HG03064 (cell line): ENCODE data around the gene MTHFD1L.
"Not testable (repeated sequence)": the region's sequence is repeated elsewhere in the genome, so short reads cannot be mapped to it uniquely, and the experiment has no call there.

Experiments
- ATAC-seq: cut with Tn5 transposase; IDR thresholded peaks from one replicate; pipeline ENCODE4 v1.9.1; 2021; ENCODE audit warnings: low read depth; ENCODE audit not compliant: unreplicated experiment

MTHFD1L gene

DNA sequence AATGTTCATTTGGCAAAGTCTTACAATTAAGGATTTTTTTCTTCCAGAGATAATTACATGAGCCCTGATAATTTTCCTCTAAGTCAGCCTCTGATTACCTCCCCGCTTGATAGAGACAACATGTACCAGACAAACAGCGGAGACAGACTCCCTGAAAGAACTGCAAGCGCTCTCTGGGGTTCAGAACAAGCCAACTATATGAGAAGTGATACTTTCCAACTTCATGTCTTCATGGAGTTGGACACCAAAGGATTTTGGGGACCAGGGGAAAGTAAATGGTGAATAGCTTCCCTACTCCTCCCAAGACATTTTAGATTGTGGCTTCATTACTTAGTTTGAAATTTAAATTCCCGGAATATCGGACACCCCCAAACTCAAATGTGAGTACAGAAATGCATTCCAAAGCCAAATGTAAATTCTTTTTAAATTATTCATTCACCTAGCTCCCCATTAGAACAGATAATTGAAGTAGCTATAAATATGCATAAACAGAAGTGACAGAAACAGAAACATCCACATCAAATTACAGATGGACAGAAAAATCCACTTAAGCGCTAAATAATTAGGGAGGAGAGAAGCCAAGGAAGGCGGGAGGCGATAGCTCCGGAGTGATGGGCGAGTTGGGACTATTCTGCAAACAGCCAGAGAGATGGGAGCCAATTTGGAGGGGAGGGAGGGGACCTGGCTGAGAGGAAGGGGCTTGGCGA, 244.5 kb downstream of the MTHFD1L start:
- ATAC-seq = no peak

DNA sequence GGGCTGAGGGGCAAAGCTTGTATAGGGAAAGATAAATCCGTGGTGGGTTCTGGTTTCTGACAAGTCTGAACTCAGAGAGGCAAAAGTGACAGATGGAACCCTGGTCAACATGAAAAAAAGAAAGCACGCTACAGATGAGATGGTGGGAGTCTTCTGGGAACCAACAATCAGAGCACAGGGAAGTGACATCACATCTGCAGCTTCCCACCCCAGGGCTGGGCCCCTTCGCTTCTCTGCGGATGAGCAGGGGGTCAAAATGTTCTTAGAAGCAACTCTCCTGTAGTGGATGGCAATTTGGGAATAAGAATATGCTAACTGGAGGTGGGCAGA, 245.0 kb downstream of the MTHFD1L start:
- ATAC-seq = no peak

DNA sequence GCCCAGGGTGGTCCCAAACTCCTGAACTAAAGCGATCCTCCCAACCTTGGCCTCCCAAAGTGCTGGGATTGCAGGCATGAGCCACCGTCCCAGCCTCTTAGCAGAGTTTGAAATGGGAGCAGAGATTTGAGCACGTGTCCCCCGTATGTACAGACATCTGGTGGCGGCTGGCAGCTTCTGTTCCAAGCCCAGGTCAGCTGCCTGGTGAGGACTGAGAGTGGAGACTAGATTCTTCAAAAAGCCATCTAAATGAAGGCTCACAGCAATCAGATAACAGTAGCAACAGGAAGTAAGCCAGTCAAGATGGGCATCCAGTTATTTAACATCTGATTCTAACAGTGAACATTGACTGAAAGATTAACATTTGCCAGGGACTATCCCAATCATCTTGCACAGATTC, 246.2 kb downstream of the MTHFD1L start:
- ATAC-seq = no peak

DNA sequence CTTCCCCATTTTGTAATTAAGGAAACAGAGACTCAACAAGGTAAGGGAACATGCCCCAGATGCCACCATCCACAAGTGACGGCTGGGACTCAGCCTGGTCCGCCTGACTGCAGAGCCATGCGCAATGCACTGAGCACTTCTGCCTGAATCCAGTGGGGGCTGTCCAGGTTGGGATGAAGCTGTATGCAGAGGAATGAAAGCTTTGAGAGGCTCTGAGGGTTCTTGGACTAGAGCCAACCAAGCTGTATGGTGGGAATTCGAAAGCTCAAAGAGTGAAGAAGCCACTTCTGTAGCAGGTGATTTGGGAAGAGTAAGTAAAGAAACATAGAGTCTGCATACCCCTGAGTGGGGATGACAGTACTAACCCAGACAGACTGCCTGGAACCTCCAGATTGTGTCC, 246.6 kb downstream of the MTHFD1L start:
- no peak for ATAC-seq

DNA sequence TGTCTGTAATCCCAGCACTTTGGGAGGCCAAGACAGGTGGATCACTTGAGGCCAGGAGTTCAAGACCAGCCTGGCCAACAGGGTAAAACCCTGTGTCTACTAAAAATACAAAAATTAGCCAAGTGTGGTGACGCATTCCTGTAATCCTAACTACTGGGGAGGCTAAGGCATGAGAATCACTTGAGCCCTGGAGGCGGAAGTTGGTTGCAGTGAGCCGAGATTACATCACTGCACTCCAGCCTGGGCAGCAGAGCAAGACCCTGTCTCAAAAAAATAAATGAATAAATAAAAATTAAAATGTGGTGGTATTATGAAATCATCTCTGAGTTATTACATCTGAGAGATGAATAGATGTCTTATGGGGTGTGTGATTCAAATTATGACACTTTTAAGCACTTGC, 247.4 kb downstream of the MTHFD1L start:
- ATAC-seq = not testable (repeated sequence)

DNA sequence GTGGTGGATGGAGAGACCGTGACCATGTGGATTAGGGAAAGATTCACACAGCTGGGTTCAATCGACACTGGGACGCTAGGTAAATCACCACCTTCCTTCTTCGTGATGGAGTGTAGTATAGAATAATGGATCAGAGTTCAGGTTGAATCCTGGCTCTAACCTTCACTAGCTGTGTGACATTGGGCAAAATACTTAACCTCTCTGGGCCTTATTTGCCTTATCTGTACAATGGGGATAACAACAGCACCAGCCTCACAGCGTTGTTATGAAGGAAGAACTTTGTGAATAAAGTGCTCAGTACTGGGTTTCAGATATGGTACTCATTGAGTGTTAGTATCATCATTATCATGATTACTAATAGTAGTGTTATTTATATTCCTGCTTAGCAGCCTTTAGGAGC, 248.1 kb downstream of the MTHFD1L start:
- ATAC-seq = no peak

DNA sequence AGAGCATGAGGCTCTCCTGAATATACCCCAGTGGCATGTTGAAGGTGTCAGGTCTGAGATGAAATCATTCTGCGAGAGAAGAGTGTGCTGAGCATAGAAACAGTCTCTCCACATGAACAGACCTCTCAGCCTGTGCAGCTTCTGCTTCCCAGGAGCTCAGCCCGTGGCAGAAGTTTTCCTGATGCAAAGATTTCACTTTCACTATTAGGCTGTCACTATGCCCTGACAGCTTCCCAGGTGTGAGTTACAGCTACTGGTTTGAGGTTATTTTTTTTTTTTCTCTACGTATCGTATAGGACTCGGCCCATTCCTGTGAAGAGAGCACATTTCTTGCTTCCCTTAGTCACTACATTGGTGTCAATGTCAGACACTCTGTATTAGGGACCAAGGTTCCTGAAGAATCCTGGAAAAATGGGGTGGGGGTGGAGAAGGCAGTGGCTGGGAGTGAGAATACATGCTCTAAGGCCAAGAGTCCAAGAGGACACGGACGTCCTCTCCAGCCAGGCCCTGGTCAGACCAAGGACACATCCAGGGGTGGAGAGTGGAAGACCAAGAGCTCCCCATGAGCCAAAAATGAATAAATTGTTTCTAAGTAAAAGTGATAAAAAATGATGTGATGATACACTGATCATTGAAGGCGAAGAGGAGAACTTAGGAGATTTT, 253.1 kb downstream of the MTHFD1L start:
- ATAC-seq = no peak

DNA sequence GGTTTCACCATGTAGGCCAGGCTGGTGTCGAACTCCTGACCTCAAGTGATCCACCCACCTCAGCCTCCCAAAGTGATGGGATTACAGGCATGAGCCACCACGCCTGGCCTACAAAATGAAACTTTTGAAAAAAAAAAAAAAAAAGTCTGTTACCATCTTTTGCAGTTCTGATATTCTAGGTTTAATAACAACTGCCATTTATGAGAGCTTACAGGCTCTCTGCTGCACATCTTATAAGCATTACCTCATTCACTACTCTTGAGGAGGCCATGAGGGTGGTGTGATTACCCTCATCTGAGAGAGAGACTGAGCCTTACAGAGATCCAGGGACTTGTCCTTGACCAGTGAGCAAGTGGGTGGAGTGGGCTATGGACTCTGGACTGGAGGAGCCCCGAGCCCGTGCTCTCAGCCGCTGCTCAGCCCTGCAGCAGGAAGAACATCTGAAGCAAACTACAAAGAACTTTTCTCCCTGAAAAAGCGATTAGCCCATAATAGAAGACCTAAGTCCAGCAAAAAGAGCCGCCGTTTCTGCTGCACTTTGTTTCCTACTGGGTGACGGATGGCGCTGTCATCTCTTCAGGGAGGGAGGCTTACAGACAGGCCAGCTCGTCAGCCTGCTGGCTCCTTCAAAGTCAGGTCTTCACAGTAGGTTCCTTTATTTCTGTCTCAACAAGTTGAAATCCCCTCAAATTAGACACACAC, 254.5 kb downstream of the MTHFD1L start:
- no peak for ATAC-seq

DNA sequence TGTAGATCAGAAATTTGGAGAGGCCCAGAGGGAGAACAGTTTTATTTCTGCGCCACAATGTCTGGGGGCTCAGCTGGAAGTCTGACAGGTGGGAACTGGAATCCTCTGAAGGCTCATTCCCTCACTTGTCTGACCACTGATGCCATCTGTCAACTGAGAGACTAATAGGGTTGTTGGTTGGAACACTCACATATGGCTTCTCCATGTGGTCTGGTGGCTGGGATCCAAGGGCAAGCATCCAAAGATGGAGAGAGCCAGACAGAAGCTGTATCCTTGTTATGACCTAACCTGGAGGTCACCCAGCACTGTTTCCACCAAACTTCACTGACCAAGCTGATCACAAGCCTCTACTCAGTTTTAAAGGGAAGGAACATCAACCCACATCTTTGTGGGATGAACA, 256.4 kb downstream of the MTHFD1L start:
- ATAC-seq = no peak

DNA sequence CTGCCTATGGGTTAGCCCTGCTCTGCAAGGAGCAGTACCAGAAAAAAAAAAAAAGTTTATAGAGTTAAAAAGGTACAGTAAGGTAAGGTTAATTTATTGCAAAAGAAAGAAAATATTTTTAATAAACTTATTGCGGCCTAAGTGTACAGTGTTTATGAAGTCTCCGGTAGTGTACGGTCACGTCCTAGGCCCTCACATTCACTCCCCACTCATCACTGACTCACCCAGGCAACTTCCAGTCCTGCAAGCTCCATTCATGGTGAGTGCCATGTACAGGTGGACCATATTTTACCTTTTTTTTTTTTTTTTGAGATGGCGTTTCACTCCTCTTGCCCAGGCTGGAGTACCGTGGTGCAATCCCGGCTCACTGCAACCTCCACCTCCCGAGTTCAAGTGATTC, 258.1 kb downstream of the MTHFD1L start:
- ATAC-seq = not testable (repeated sequence)

DNA sequence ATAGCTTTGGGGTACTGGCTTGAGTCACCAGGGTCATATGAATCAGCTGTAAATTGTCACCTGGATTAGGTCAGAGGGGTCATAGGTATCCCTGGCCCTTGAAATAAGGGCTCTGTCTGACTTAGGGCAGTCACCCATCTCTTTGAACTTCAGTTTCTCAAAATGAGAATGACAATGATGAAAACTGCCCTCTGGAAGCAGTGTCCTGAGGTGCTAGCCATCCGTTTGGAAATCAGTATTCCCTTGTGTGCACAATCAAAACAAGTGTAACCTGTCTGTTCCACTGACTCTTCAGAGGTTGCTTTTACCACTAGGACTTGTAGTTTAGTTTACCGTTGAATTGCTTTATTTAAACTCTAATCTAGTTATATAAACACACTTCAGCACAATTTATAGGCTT, 259.7 kb downstream of the MTHFD1L start:
- ATAC-seq = not testable (repeated sequence)

DNA sequence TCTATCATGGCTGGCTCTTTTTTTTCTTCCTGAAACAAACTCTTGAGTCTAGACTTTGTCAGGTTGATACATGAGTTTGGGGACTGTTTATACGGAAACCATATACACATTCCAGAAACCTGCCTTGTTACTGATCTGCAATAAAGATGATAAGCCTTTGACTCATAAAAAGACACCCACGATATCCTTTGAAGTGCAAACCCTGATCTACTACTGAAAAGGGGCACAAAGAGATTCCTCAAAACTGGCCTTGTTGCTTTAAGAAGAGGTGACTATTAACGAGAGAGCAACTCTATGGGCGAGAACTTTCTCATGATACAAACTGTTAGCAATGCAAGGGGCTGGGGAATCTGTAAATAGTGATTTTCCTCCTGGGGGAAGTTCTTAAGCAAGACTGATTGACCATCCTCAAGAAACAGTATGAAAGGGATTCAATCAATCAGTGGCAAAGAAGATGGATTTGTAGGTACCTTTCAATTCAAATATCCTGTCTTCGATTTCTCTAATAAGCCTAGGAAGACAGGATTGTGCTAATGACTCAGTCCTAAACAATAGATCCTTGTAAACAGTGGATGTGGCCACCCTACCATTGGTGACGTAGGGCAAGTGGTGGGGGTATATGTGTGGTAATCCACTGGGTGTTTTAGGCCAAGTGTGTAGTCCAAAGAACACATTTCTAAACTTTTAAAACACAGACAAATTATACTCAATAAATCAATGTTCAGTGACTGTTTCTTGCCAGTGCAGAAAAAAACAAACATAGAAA, 260.3 kb downstream of the MTHFD1L start:
- not testable (repeated sequence) for ATAC-seq

DNA sequence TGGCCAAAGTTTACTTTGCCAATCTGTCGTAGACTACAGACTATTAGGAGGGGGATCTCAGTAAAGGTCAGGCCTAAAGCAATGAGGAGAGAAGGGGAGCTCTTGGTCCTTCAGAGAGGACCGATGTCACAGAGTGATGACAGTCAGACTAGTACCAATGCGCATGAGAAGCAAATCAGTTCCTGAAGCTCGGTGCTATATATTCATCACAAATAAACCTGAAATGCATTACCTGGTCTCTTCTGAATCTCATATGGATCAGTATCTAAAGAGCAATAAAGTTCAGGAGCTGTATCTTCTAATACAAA, 260.9 kb downstream of the MTHFD1L start:
- ATAC-seq = not testable (repeated sequence)

DNA sequence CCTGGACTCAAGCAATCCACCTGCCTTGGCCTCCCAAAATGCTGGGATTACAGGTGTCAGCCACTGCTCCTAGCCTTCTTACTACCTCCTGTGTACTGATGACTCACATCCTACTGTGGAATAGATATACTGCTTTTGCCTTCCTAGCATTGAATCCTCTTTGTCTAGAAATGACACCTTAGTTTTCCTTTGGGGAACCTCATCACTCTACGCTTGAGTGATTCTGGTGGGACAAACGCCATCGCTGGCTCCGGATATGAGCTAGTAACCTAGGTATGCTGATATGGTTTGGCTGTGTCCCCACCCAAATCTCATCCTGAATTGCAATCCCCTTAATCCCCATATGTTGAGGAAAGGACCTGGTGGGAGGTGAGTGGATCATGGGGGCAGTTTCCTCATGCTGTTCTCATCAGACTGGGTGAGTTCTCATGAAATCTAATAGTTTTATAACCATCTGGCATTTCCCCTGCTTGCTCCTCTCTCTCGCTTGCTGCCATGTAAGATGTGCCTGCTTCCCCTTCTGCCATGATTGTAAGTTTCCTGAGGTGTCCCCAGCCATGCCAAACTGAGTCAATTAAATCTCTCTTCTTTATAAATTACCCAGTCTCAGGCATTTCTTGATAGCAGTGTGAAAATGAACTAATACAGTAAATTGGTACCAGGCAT, 261.8 kb downstream of the MTHFD1L start:
- ATAC-seq = not testable (repeated sequence)

DNA sequence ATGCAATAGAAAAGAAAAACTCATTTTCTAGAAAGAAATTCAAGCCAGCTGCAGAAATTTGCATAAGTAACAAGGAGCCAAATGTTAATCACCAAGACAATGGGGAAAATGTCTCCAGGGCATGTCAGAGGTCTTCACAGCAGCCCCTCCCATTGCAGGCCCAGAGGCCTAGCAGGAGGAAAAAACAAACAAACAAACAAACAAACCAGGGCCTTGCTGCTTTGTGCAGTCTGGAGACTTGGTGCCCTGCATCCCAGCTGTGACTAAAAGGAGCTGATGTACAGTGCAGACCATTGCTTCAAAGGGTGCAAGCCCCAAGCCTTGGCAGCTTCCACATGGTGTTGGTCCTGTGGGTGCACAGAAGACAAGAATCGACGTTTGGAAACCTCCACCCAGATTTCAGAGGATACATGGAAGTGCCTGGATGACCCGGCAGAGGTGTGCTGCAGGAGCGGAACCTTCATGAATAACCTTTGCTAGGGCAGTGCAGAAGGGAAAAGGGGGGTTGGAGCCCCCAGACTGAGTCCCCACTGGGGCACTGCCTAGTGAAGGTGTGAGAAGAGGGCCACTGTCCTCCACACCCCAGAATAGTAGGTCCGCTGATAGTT, 263.4 kb downstream of the MTHFD1L start:
- no peak for ATAC-seq

DNA sequence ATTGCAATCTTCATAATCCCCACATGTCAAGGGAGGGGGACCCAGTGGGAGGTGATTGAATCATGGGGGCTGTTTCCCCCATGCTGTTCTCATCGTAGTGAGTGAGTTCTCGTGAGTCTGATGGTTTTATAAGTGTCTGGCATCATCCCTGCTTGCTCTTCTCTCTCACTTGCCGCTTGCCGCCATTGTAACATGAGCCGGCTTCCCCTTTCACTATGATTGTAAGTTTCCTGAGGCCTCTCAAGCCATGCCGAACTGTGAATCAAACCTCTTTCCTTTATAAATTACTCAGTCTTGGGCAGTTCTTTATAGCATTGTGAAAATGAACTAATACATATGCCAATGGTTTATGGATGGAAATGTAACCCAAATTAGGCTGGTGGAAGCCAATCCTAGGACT, 264.8 kb downstream of the MTHFD1L start:
- no peak for ATAC-seq

DNA sequence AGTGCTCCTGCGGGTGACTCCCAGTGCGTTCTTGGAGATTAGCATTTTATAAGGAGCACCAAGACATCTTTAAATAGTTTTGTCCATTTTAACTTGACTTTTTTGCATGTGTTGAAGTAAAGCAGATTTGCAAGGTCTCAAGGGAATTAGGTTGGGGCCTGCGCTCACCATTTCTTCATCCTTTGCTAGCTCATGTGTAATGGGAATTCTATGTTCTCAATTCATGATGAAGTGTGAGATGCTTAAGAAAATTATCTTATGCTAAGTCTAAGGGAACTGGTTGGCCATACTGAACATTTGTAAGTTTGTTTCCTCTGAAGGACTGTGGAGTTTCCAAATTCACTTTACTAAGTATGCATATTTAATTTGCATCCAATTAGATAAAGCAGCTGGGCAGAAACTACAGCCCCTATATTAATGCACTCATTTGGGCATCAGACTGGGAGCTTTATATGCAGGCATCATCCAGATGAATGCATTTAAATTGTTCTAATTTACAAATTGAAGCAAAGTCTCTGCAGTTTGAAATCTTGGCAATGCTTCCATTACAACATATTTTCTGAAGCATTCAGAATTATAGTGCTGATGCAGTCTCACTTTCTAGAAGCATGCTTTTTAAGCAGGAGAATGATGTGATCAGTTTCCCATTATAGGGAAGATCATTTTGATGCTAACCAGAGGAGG, 266.0 kb downstream of the MTHFD1L start:
- ATAC-seq = no peak

DNA sequence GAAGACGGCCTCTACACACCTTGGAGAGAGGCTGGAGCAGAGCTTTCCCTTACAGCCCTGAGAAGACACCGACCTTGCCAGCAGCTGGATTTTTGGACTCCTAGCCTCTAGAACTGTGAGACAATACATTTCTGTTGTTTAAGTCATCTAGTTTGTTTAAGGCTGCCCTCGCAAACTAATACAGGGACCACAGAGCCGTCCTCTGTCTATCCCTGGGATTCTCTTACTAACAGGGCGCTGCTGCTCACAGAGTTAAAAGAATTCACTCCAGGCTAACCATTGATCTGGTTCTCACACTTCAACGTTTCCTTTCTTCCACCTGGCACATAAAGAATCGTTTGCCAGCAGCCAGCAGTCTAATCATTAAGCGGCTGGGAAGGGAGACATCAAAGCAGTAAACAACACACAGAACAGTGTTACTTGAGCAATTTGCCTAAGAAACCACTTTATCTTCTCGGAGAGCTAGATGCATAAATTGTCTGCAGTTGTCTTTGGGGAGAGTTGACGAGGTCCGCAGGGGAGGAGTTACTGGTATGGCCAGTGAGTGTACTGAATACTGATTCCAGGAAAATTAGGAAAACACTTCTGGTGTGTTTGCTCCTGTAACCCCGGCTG, 270.7 kb downstream of the MTHFD1L start:
- ATAC-seq = no peak

DNA sequence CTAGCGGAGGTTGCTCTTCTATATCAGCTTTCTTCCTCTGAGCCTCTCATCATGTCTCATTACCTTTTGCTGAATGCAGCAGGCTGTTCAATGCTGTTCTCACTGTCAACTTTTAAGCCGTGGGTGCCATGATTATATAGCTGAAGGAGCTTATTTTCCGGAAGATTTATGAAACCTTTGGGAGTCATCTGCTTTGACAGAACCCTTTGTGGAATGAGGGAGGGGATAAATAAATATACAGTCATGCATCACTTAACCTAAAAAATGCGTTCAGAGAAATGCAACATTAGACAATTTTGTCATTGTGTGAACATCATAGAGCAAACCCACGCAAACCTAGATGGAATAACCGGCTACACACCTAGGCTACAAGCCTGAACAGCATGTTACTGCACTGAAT, 272.0 kb downstream of the MTHFD1L start:
- no peak for ATAC-seq
